CD4-positive, alpha-beta T cell treated with Interleukin-17A for 1 hour (primary cell): ENCODE data around the gene TUSC1.
"Not testable (repeated sequence)": the region's sequence is repeated elsewhere in the genome, so short reads cannot be mapped to it uniquely, and the experiment has no call there.

Source experiments
- DNase-seq: peaks from one replicate; pipeline ENCODE4 v3.0.0-alpha.2; 2020

TUSC1 gene

GRCh38 chr9:25678147-25678666 is at the start of gene TUSC1:
Gene TUSC1, minus strand, starts transcription at chr9:25678444. Its CDS starts 132 bp downstream, at chr9:25678312.
- DNase-seq, result no peak

GRCh38 chr9:25726871-25727410 is 48.7 kb upstream of the TUSC1 start:
- no peak for DNase-seq

- DNase-seq, result no peak
Measured at GRCh38 chr9:25724424-25724823, 46.2 kb upstream of the TUSC1 start.

GRCh38 chr9:25716220-25716872 is 38.1 kb upstream of the TUSC1 start:
- no peak for DNase-seq

- DNase-seq, result no peak
Measured at GRCh38 chr9:25709941-25710340, 31.7 kb upstream of the TUSC1 start.

- no peak for DNase-seq
Measured at GRCh38 chr9:25704800-25705199, 26.6 kb upstream of the TUSC1 start.

- no peak for DNase-seq
Measured at GRCh38 chr9:25703701-25704357, 25.6 kb upstream of the TUSC1 start.

GRCh38 chr9:25702536-25702935 is 24.3 kb upstream of the TUSC1 start:
- no peak for DNase-seq

GRCh38 chr9:25700899-25701298 is 22.7 kb upstream of the TUSC1 start:
- not testable (repeated sequence) for DNase-seq

GRCh38 chr9:25700430-25700829 is 22.2 kb upstream of the TUSC1 start:
- DNase-seq, result no peak

GRCh38 chr9:25691786-25692185 is 13.5 kb upstream of the TUSC1 start:
- no peak for DNase-seq

- no peak for DNase-seq
Measured at GRCh38 chr9:25684321-25684720, 6.1 kb upstream of the TUSC1 start.

GRCh38 chr9:25681266-25681665 is 3.0 kb upstream of the TUSC1 start:
- no peak for DNase-seq

GRCh38 chr9:25678846-25679360 is 659 bp upstream of the TUSC1 start:
- no peak for DNase-seq

GRCh38 chr9:25677301-25678146 is 720 bp downstream of the TUSC1 start:
- no peak for DNase-seq

- DNase-seq, result not testable (repeated sequence)
Measured at GRCh38 chr9:25675858-25676257, 2.4 kb downstream of the TUSC1 start.

GRCh38 chr9:25658571-25658970 is 19.7 kb downstream of the TUSC1 start:
- DNase-seq, result no peak

- no peak for DNase-seq
Measured at GRCh38 chr9:25654417-25654816, 23.8 kb downstream of the TUSC1 start.

GRCh38 chr9:25648116-25648515 is 30.1 kb downstream of the TUSC1 start:
- DNase-seq, result no peak

- no peak for DNase-seq
Measured at GRCh38 chr9:25636026-25636425, 42.2 kb downstream of the TUSC1 start.

GRCh38 chr9:25629231-25629630 is 49.0 kb downstream of the TUSC1 start:
- DNase-seq, result no peak
